Left ventricle myocardium inferior (tissue), 1 donor: Measurements from ENCODE around the gene CPM. TPM values are rescaled to one million over a fixed set of nuclear protein-coding genes. Genes with fewer than 3 reads are reported as not detected.

Experiments used
- DNase-seq: peaks from one replicate; pipeline ENCODE4 v3.0.0-alpha.2; 2020
- H3K27ac ChIP-seq: fragments of 200-600 bp; replicated peaks from 2 replicates; pipeline ENCODE4 v1.8.0; 2021
- H3K27me3 ChIP-seq: fragments of 200-600 bp; 2 replicates; pipeline ENCODE4 v1.8.0; 2021; ENCODE audit warnings: low read depth
- H3K36me3 ChIP-seq: fragments of 200-600 bp; 2 replicates; pipeline ENCODE4 v1.8.0; 2021
- H3K4me1 ChIP-seq: fragments of 200-600 bp; 2 replicates; pipeline ENCODE4 v1.8.0; 2021
- H3K4me3 ChIP-seq: fragments of 200-600 bp; 2 replicates; pipeline ENCODE4 v1.8.0; 2021; ENCODE audit warnings: mild to moderate bottlenecking, moderate library complexity
- H3K9me3 ChIP-seq: fragments of 200-600 bp; replicated peaks from 2 replicates; pipeline ENCODE4 v1.8.0; 2021
- CTCF ChIP-seq: fragments of 200-600 bp; IDR thresholded peaks from 2 replicates; pipeline ENCODE4 v1.8.0; 2021; ENCODE audit warnings: antibody characterized with exemption, mild to moderate bottlenecking, borderline replicate concordance
- intact Hi-C: fragments of 100-400 bp; cut with micrococcal nuclease; formaldehyde crosslinking; loops from one replicate; pipeline ENCODE4 v1.11.0; 2022
- total RNA-seq: library from RNA; stranded (reverse); fragmentation: NEBNext Ultra II Directional; extraction: Animal tissue kit (Norgen Biotek cat#: 25700); gene quantifications from one replicate; pipeline ENCODE4 v1.2.1, GENCODE V29; 2021
- donor health status: DM: no; HTN: yes; CAD: no; lungs with severe emphysema.

Gene CPM
- total RNA-seq, 1 donor from 2014 or later = 6.3 TPM

GRCh38 chr12:68880660-68881325 lies 52.2 kb downstream of the CPM start:
- intact Hi-C loops = no loop called here

GRCh38 chr12:68878846-68879245 lies 54.1 kb downstream of the CPM start:
- H3K9me3 ChIP-seq = peaks cover 13% of the 10 kb centered on the region
- H3K4me3 ChIP-seq = no peak overlapping the region
- intact Hi-C loops = no loop called here
- H3K27me3 ChIP-seq = no peaks in the 10 kb centered on the region
- TF ChIP-seq CTCF = no peak
- peaks cover 4% of the 10 kb centered on the region for H3K36me3 ChIP-seq
- peaks cover 7% of the 10 kb centered on the region for H3K4me1 ChIP-seq
- no peak for DNase-seq
- no peak overlapping the region for H3K27ac ChIP-seq

More at GRCh38 chr12:68880660-68881325, 52.2 kb downstream of the CPM start:
- Histone ChIP-seq H3K27ac (no peak overlapping the region), H3K4me3 (no peak overlapping the region), H3K4me1 (peaks cover 7% of the 10 kb centered on the region), H3K27me3 (no peaks in the 10 kb centered on the region), H3K36me3 (peaks cover 4% of the 10 kb centered on the region), H3K9me3 (peaks cover 13% of the 10 kb centered on the region)
- TF ChIP-seq CTCF = no peak
- DNase-seq = no peak

- no peak for DNase-seq
- Histone ChIP-seq H3K9me3 (peaks cover 13% of the 10 kb centered on the region), H3K27ac (no peak overlapping the region), H3K4me1 (peaks cover 7% of the 10 kb centered on the region), H3K27me3 (no peaks in the 10 kb centered on the region), H3K36me3 (peaks cover 4% of the 10 kb centered on the region), H3K4me3 (no peak overlapping the region)
- intact Hi-C loops = no loop called here
- no peak for TF ChIP-seq CTCF
These were observed 54.7 kb downstream of the CPM start for GRCh38 chr12:68878283-68878682.

GRCh38 chr12:68877583-68877982 lies 55.4 kb downstream of the CPM start:
- H3K36me3 ChIP-seq = peaks cover 4% of the 10 kb centered on the region
- H3K27me3 ChIP-seq = no peaks in the 10 kb centered on the region
- no peak for TF ChIP-seq CTCF
- peaks cover 7% of the 10 kb centered on the region for H3K4me1 ChIP-seq
- peaks cover 13% of the 10 kb centered on the region for H3K9me3 ChIP-seq
- intact Hi-C loops = no loop called here
- DNase-seq = no peak
- H3K27ac ChIP-seq = no peak overlapping the region
- H3K4me3 ChIP-seq = no peak overlapping the region

- DNase-seq = no peak
- H3K36me3 ChIP-seq = peaks cover 2% of the 10 kb centered on the region
- H3K4me1 ChIP-seq = peaks cover 7% of the 10 kb centered on the region
- TF ChIP-seq CTCF = no peak
- peaks cover under 1% of the 10 kb centered on the region for H3K27me3 ChIP-seq
- H3K27ac ChIP-seq = peak overlapping the region; percentile 41
- peaks cover 13% of the 10 kb centered on the region for H3K9me3 ChIP-seq
- intact Hi-C loops = no loop called here
- no peak overlapping the region for H3K4me3 ChIP-seq
These were observed 56.5 kb downstream of the CPM start for GRCh38 chr12:68876461-68876860.
